GM23338 (cell line): ENCODE data around the gene RANBP1. TPM values are rescaled to one million over a fixed set of nuclear protein-coding genes. Genes with fewer than 3 reads are reported as not detected.

ENCODE experiments used
- ATAC-seq: fragments of 200-7000 bp; cut with Tn5 transposase; 3 replicates; pipeline ENCODE4 v1.9.1; 2020
- DNase-seq: peaks from one replicate; pipeline ENCODE4 v3.0.0-alpha.2; 2015; ENCODE audit warnings: low spot score
- H2AFZ ChIP-seq: fragments of 200-600 bp; sonication (generic); 2 replicates; pipeline ENCODE4 v1.8.0; 2016; ENCODE audit warnings: antibody characterized with exemption, mild to moderate bottlenecking, moderate library complexity
- H3F3A ChIP-seq: fragments of 200-600 bp; sonication (generic); replicated peaks from 2 replicates; pipeline ENCODE4 v1.8.0; 2017; ENCODE audit warnings: antibody characterized with exemption, mixed run types, low read depth
- H3K27ac ChIP-seq: fragments of 200-600 bp; sonication (generic); 2 replicates; pipeline ENCODE4 v1.6.1; 2016; ENCODE audit warnings: low read depth
- H3K27me3 ChIP-seq: fragments of 200-600 bp; sonication (generic); 2 replicates; pipeline ENCODE4 v1.8.0; 2016; ENCODE audit warnings: mild to moderate bottlenecking, mixed run types, moderate library complexity; ENCODE audit not compliant: insufficient read depth
- H3K36me3 ChIP-seq: fragments of 200-600 bp; sonication (generic); 2 replicates; pipeline ENCODE4 v1.8.0; 2016; ENCODE audit warnings: mild to moderate bottlenecking; ENCODE audit not compliant: insufficient read depth
- H3K4me1 ChIP-seq: fragments of 200-600 bp; sonication (generic); 2 replicates; pipeline ENCODE4 v1.8.0; 2016; ENCODE audit warnings: mild to moderate bottlenecking, moderate library complexity; ENCODE audit not compliant: insufficient read depth
- H3K4me2 ChIP-seq: fragments of 200-600 bp; sonication (generic); 2 replicates; pipeline ENCODE4 v1.7.1; 2017; ENCODE audit warnings: mixed run types
- H3K4me3 ChIP-seq: fragments of 200-600 bp; sonication (generic); 2 replicates; pipeline ENCODE4 v1.6.1; 2016; ENCODE audit warnings: mixed run types
- H3K79me2 ChIP-seq: fragments of 200-600 bp; sonication (generic); replicated peaks from 2 replicates; pipeline ENCODE4 v1.8.0; 2017; ENCODE audit warnings: mild to moderate bottlenecking; ENCODE audit not compliant: insufficient read depth
- H3K9me2 ChIP-seq: fragments of 200-600 bp; sonication (generic); 2 replicates; pipeline ENCODE4 v1.8.0; 2017; ENCODE audit not compliant: insufficient read depth
- H4K20me1 ChIP-seq: fragments of 200-600 bp; sonication (generic); replicated peaks from 2 replicates; pipeline ENCODE4 v1.8.0; 2017; ENCODE audit warnings: mild to moderate bottlenecking; ENCODE audit not compliant: insufficient read depth
- H3K27ac Mint-ChIP-seq: 2 replicates; pipeline ENCODE4 v1.8.0; 2020; ENCODE audit warnings: inconsistent platforms, mild to moderate bottlenecking, moderate library complexity, mixed read lengths
- H3K27me3 Mint-ChIP-seq: 3 replicates; pipeline ENCODE4 v1.8.0; 2022; ENCODE audit warnings: low read depth, mild to moderate bottlenecking, moderate library complexity, mixed read lengths, inconsistent platforms; ENCODE audit not compliant: insufficient read depth, poor library complexity
- H3K36me3 Mint-ChIP-seq: 3 replicates; pipeline ENCODE4 v1.8.0; 2021; ENCODE audit warnings: low read depth, mild to moderate bottlenecking, inconsistent platforms, moderate library complexity, mixed read lengths
- H3K4me1 Mint-ChIP-seq: 3 replicates; pipeline ENCODE4 v1.8.0; 2020; ENCODE audit warnings: mild to moderate bottlenecking, inconsistent platforms, mixed read lengths
- H3K4me3 Mint-ChIP-seq: 3 replicates; pipeline ENCODE4 v1.8.0; 2021; ENCODE audit warnings: moderate library complexity, mild to moderate bottlenecking, inconsistent platforms, mixed read lengths
- H3K9me3 Mint-ChIP-seq: 3 replicates; pipeline ENCODE4 v1.8.0; 2020; ENCODE audit warnings: moderate library complexity, mild to moderate bottlenecking, inconsistent platforms, mixed read lengths
- CREB1 ChIP-seq: fragments of 250-450 bp; sonication (Bioruptor Pico); IDR thresholded peaks from 2 replicates; pipeline ENCODE4 v1.5.0; 2020; ENCODE audit warnings: low read depth, mild to moderate bottlenecking, moderate library complexity
- EZH2 ChIP-seq: fragments of 200-600 bp; sonication (generic); IDR thresholded peaks from one replicate; pipeline ENCODE4 v1.8.0; 2017; ENCODE audit warnings: antibody characterized with exemption, mild to moderate bottlenecking, low read depth; ENCODE audit not compliant: unreplicated experiment
- EZH2phosphoT487 ChIP-seq: fragments of 200-600 bp; sonication (generic); IDR thresholded peaks from one replicate; pipeline ENCODE4 v1.8.1; 2018; ENCODE audit warnings: antibody characterized with exemption; ENCODE audit not compliant: unreplicated experiment
- JUNB ChIP-seq: IDR thresholded peaks from one replicate; pipeline ENCODE4 v1.6.1; 2016; ENCODE audit warnings: antibody characterized with exemption; ENCODE audit not compliant: unreplicated experiment
- NANOG ChIP-seq: IDR thresholded peaks from 2 replicates; pipeline ENCODE4 v1.6.1; 2016; ENCODE audit warnings: antibody characterized with exemption, borderline replicate concordance
- POLR2AphosphoS5 ChIP-seq: IDR thresholded peaks from 2 replicates; pipeline ENCODE4 v1.6.1; 2016; ENCODE audit warnings: antibody characterized with exemption, low read depth
- STAT1 ChIP-seq: IDR thresholded peaks from one replicate; pipeline ENCODE4 v1.6.1; 2016; ENCODE audit warnings: antibody characterized with exemption; ENCODE audit not compliant: unreplicated experiment
- ZNF114 ChIP-seq: fragments of 250-450 bp; sonication (Bioruptor Pico); IDR thresholded peaks from 2 replicates; pipeline ENCODE4 v1.5.0; 2020; ENCODE audit warnings: mild to moderate bottlenecking, moderate library complexity
- ZNF331 ChIP-seq: fragments of 250-450 bp; sonication (Bioruptor Pico); IDR thresholded peaks from 2 replicates; pipeline ENCODE4 v1.5.0; 2020; ENCODE audit warnings: low read depth, mild to moderate bottlenecking, moderate library complexity
- polyA plus RNA-seq: library from polyadenylated mRNA; unstranded; fragments of >200 nt; fragmentation: Nextera tagmentation; extraction: Ambion mirVana; gene quantifications from 2 replicates; pipeline ENCODE4 v1.2.1, GENCODE V29; 2016
- total RNA-seq: library from RNA; depleted of rRNA; stranded (reverse); fragments of >200 nt; shearing (Covaris generic); gene quantifications from 2 replicates; pipeline ENCODE4 v1.2.3, GENCODE V29; 2014
- TF ChIP-seq, protein P1 (sequence below): IDR thresholded peaks from one replicate; pipeline ENCODE4 v1.6.1; 2018; ENCODE audit warnings: antibody characterized with exemption; ENCODE audit not compliant: unreplicated experiment
- TF ChIP-seq, protein P2 (sequence below): fragments of 250-450 bp; sonication (Bioruptor Pico); IDR thresholded peaks from 2 replicates; pipeline ENCODE4 v1.5.0; 2020; ENCODE audit warnings: mild to moderate bottlenecking, moderate library complexity
- TF ChIP-seq, protein P3 (sequence below): IDR thresholded peaks from 2 replicates; pipeline ENCODE4 v1.6.1; 2016; ENCODE audit warnings: antibody characterized with exemption
- TF ChIP-seq, protein P4 (sequence below), 2 experiments: fragments of 200-600 bp in 1 of 2; sonication (generic) in 1 of 2; conservative IDR thresholded peaks; 2 replicates each; pipeline versions ENCODE4 v1.5.1 to v1.6.1; 2016 to 2017; ENCODE audit warnings: antibody characterized with exemption in 2 of 2, low read depth in 2 of 2, mild to moderate bottlenecking in 2 of 2, moderate library complexity in 1 of 2

The RANBP1 gene
- total and polyA plus RNA-seq, 2 experiments from 2014 or later: 1,014 to 1,206 TPM

DNA sequence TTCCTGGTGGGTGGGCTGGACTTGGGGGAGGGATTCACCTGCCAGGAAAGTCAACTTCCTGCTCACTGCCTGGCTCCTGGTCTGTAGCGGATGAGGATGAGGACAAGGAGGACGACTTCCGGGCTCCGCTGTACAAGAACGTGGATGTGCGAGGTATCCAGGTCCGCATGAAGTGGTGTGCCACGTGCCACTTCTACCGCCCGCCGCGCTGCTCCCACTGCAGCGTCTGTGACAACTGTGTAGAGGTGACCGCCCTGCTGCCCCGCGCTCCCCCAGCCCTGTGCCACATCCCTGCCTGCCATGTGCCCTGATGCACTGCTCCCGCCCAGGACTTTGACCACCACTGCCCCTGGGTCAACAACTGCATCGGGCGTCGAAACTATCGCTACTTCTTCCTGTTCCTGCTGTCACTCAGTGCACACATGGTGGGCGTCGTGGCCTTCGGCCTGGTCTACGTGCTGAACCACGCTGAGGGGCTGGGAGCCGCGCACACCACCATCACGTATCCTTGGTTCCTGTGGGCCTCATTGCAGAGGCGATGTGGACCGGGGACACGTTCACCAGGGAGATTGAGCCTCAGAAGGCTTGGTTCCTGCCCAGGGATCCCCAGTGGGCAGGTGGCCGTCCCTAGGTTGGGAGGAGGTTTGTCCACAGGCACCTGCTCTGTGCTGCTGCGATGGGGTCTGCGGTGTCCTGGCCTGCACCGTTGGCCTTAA is 23.6 kb downstream of the RANBP1 start:
- no peak overlapping the region for H3K4me2 ChIP-seq
- no peaks in the 10 kb centered on the region for H3K9me3 Mint-ChIP-seq
- no peak overlapping the region for H3K4me3 ChIP-seq
- no peaks in the 10 kb centered on the region for H3K27me3 ChIP-seq
- no peaks in the 10 kb centered on the region for H3K36me3 Mint-ChIP-seq
- H2AFZ ChIP-seq: no peak overlapping the region
- TF ChIP-seq CREB1 (CRISPR knock-in tag) (no peak), EZH2 (no peak), EZH2phosphoT487 (no peak), STAT1 (no peak), POLR2AphosphoS5 (no peak), ZNF331 (CRISPR knock-in tag) (no peak), JUNB (no peak), NANOG (no peak), ZNF114 (CRISPR knock-in tag) (no peak)
- TF ChIP-seq, protein P1, sequence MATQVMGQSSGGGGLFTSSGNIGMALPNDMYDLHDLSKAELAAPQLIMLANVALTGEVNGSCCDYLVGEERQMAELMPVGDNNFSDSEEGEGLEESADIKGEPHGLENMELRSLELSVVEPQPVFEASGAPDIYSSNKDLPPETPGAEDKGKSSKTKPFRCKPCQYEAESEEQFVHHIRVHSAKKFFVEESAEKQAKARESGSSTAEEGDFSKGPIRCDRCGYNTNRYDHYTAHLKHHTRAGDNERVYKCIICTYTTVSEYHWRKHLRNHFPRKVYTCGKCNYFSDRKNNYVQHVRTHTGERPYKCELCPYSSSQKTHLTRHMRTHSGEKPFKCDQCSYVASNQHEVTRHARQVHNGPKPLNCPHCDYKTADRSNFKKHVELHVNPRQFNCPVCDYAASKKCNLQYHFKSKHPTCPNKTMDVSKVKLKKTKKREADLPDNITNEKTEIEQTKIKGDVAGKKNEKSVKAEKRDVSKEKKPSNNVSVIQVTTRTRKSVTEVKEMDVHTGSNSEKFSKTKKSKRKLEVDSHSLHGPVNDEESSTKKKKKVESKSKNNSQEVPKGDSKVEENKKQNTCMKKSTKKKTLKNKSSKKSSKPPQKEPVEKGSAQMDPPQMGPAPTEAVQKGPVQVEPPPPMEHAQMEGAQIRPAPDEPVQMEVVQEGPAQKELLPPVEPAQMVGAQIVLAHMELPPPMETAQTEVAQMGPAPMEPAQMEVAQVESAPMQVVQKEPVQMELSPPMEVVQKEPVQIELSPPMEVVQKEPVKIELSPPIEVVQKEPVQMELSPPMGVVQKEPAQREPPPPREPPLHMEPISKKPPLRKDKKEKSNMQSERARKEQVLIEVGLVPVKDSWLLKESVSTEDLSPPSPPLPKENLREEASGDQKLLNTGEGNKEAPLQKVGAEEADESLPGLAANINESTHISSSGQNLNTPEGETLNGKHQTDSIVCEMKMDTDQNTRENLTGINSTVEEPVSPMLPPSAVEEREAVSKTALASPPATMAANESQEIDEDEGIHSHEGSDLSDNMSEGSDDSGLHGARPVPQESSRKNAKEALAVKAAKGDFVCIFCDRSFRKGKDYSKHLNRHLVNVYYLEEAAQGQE: no peak
- TF ChIP-seq, protein P2, sequence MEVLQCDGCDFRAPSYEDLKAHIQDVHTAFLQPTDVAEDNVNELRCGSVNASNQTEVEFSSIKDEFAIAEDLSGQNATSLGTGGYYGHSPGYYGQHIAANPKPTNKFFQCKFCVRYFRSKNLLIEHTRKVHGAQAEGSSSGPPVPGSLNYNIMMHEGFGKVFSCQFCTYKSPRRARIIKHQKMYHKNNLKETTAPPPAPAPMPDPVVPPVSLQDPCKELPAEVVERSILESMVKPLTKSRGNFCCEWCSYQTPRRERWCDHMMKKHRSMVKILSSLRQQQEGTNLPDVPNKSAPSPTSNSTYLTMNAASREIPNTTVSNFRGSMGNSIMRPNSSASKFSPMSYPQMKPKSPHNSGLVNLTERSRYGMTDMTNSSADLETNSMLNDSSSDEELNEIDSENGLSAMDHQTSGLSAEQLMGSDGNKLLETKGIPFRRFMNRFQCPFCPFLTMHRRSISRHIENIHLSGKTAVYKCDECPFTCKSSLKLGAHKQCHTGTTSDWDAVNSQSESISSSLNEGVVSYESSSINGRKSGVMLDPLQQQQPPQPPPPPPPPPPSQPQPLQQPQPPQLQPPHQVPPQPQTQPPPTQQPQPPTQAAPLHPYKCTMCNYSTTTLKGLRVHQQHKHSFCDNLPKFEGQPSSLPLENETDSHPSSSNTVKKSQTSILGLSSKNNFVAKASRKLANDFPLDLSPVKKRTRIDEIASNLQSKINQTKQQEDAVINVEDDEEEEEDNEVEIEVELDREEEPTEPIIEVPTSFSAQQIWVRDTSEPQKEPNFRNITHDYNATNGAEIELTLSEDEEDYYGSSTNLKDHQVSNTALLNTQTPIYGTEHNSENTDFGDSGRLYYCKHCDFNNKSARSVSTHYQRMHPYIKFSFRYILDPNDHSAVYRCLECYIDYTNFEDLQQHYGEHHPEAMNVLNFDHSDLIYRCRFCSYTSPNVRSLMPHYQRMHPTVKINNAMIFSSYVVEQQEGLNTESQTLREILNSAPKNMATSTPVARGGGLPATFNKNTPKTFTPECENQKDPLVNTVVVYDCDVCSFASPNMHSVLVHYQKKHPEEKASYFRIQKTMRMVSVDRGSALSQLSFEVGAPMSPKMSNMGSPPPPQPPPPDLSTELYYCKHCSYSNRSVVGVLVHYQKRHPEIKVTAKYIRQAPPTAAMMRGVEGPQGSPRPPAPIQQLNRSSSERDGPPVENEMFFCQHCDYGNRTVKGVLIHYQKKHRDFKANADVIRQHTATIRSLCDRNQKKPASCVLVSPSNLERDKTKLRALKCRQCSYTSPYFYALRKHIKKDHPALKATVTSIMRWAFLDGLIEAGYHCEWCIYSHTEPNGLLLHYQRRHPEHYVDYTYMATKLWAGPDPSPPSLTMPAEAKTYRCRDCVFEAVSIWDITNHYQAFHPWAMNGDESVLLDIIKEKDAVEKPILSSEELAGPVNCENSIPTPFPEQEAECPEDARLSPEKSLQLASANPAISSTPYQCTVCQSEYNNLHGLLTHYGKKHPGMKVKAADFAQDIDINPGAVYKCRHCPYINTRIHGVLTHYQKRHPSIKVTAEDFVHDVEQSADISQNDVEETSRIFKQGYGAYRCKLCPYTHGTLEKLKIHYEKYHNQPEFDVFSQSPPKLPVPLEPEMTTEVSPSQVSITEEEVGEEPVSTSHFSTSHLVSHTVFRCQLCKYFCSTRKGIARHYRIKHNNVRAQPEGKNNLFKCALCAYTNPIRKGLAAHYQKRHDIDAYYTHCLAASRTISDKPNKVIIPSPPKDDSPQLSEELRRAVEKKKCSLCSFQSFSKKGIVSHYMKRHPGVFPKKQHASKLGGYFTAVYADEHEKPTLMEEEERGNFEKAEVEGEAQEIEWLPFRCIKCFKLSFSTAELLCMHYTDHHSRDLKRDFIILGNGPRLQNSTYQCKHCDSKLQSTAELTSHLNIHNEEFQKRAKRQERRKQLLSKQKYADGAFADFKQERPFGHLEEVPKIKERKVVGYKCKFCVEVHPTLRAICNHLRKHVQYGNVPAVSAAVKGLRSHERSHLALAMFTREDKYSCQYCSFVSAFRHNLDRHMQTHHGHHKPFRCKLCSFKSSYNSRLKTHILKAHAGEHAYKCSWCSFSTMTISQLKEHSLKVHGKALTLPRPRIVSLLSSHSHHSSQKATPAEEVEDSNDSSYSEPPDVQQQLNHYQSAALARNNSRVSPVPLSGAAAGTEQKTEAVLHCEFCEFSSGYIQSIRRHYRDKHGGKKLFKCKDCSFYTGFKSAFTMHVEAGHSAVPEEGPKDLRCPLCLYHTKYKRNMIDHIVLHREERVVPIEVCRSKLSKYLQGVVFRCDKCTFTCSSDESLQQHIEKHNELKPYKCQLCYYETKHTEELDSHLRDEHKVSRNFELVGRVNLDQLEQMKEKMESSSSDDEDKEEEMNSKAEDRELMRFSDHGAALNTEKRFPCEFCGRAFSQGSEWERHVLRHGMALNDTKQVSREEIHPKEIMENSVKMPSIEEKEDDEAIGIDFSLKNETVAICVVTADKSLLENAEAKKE (CRISPR knock-in tag): no peak
- TF ChIP-seq, protein P3, sequence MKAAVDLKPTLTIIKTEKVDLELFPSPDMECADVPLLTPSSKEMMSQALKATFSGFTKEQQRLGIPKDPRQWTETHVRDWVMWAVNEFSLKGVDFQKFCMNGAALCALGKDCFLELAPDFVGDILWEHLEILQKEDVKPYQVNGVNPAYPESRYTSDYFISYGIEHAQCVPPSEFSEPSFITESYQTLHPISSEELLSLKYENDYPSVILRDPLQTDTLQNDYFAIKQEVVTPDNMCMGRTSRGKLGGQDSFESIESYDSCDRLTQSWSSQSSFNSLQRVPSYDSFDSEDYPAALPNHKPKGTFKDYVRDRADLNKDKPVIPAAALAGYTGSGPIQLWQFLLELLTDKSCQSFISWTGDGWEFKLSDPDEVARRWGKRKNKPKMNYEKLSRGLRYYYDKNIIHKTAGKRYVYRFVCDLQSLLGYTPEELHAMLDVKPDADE: no peak
- TF ChIP-seq, protein P4, sequence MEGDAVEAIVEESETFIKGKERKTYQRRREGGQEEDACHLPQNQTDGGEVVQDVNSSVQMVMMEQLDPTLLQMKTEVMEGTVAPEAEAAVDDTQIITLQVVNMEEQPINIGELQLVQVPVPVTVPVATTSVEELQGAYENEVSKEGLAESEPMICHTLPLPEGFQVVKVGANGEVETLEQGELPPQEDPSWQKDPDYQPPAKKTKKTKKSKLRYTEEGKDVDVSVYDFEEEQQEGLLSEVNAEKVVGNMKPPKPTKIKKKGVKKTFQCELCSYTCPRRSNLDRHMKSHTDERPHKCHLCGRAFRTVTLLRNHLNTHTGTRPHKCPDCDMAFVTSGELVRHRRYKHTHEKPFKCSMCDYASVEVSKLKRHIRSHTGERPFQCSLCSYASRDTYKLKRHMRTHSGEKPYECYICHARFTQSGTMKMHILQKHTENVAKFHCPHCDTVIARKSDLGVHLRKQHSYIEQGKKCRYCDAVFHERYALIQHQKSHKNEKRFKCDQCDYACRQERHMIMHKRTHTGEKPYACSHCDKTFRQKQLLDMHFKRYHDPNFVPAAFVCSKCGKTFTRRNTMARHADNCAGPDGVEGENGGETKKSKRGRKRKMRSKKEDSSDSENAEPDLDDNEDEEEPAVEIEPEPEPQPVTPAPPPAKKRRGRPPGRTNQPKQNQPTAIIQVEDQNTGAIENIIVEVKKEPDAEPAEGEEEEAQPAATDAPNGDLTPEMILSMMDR (conservative IDR thresholded peaks at IDR 0.05; ENCODE audit: low read depth in 2 of 2): no peak
- H3K36me3 ChIP-seq: no peaks in the 10 kb centered on the region
- H3K9me2 ChIP-seq: no peaks in the 10 kb centered on the region
- ATAC-seq: no peak
- H3K79me2 ChIP-seq: peaks cover 19% of the 10 kb centered on the region
- H3K27ac Mint-ChIP-seq: no peak overlapping the region
- H4K20me1 ChIP-seq: no peaks in the 10 kb centered on the region; the same call in 1 of the 2 replicates
- no peak overlapping the region for H3K4me3 Mint-ChIP-seq
- no peaks in the 10 kb centered on the region for H3F3A ChIP-seq
- H3K4me1 ChIP-seq: no peaks in the 10 kb centered on the region
- no peaks in the 10 kb centered on the region for H3K4me1 Mint-ChIP-seq
- no peak overlapping the region for H3K27ac ChIP-seq
- peaks cover 7% of the 10 kb centered on the region for H3K27me3 Mint-ChIP-seq
- no peak for DNase-seq
